HEK293 (cell line): ENCODE data around the gene NRBF2.

Experiments
- CTCF ChIA-PET: fragments of 350-600 bp; formaldehyde crosslinking; extraction: SDS; loops from one replicate; lab custom pipeline; 2021; ENCODE audit warnings: antibody characterized with exemption; lab: Yijun Ruan, JAX
- POLR2A ChIA-PET: fragments of 300-600 bp; formaldehyde crosslinking; extraction: SDS; loops from one replicate; lab custom pipeline; 2020; ENCODE audit warnings: antibody characterized with exemption, inconsistent platforms; lab: Yijun Ruan, JAX
- H3K27ac ChIP-seq: fragments of 200-500 bp; sonication (Bioruptor generic); 2 replicates; pipeline ENCODE4 v1.5.1; 2014; ENCODE audit warnings: low read depth, low read length, control low read depth, inconsistent platforms; ENCODE audit errors: extremely low read depth
- H3K36me3 ChIP-seq, 2 experiments: fragments of 200-500 bp in 1 of 2; sonication (Bioruptor generic) in 1 of 2; 1 replicate in 1 of 2; 2 replicates in 1 of 2; pipeline ENCODE4 v1.5.1; 2014 to 2017; ENCODE audit warnings: inconsistent platforms in 2 of 2, low read length in 2 of 2; ENCODE audit not compliant: control insufficient read depth in 2 of 2, insufficient read depth in 1 of 2
- H3K4me1 ChIP-seq: fragments of 200-500 bp; sonication (Bioruptor generic); 2 replicates; pipeline ENCODE4 v1.5.1; 2014; ENCODE audit warnings: mild to moderate bottlenecking, low read length, inconsistent platforms; ENCODE audit not compliant: control insufficient read depth, insufficient read depth
- H3K4me3 ChIP-seq: 2 replicates; pipeline ENCODE4 v1.5.1; 2011; ENCODE audit warnings: low read depth, mild to moderate bottlenecking, control low read depth, low read length, moderate library complexity
- H3K9me3 ChIP-seq: fragments of 200-500 bp; sonication (Bioruptor generic); 2 replicates; pipeline ENCODE4 v1.5.1; 2014; ENCODE audit warnings: low read depth, low read length, inconsistent platforms; ENCODE audit not compliant: control insufficient read depth, insufficient read depth
- KLF10 ChIP-seq: fragments of 450-650 bp; IDR thresholded peaks from 2 replicates; pipeline ENCODE4 v1.5.1; 2018; ENCODE audit warnings: missing biosample characterization, mild to moderate bottlenecking, missing genetic modification characterization
- ZFP37 ChIP-seq: fragments of 450-650 bp; formaldehyde crosslinking; IDR thresholded peaks from 2 replicates; pipeline ENCODE4 v1.5.1; 2016; ENCODE audit warnings: missing biosample characterization, missing genetic modification characterization
- ZNF302 ChIP-seq: fragments of 450-650 bp; formaldehyde crosslinking; IDR thresholded peaks from 2 replicates; pipeline ENCODE4 v1.5.1; 2016; ENCODE audit warnings: missing biosample characterization, missing genetic modification characterization, low read depth
- ZNF433 ChIP-seq: fragments of 450-650 bp; formaldehyde crosslinking; IDR thresholded peaks from 2 replicates; pipeline ENCODE4 v1.5.1; 2016; ENCODE audit warnings: missing biosample characterization, missing genetic modification characterization, low read depth
- ZNF629 ChIP-seq: fragments of 450-650 bp; formaldehyde crosslinking; IDR thresholded peaks from 2 replicates; pipeline ENCODE4 v1.5.1; 2017; ENCODE audit warnings: missing biosample characterization, missing genetic modification characterization
- ZNF776 ChIP-seq: fragments of 450-650 bp; formaldehyde crosslinking; IDR thresholded peaks from 2 replicates; pipeline ENCODE4 v1.5.0; 2017; ENCODE audit warnings: missing biosample characterization, missing genetic modification characterization, borderline replicate concordance
- ZNF792 ChIP-seq: fragments of 450-650 bp; formaldehyde crosslinking; IDR thresholded peaks from 2 replicates; pipeline ENCODE4 v1.5.1; 2016; ENCODE audit warnings: missing biosample characterization, missing genetic modification characterization
- ZNF830 ChIP-seq: fragments of 450-650 bp; IDR thresholded peaks from 2 replicates; pipeline ENCODE4 v1.5.0; 2018; ENCODE audit warnings: missing biosample characterization, missing genetic modification characterization, low read depth, mild to moderate bottlenecking, moderate library complexity
- ZNF843 ChIP-seq: fragments of 450-650 bp; formaldehyde crosslinking; IDR thresholded peaks from 2 replicates; pipeline ENCODE4 v1.5.1; 2016; ENCODE audit warnings: missing biosample characterization, missing genetic modification characterization
- TF ChIP-seq, protein P1 (sequence below): fragments of 450-650 bp; formaldehyde crosslinking; IDR thresholded peaks from 2 replicates; pipeline ENCODE4 v1.5.1; 2016; ENCODE audit warnings: missing biosample characterization, missing genetic modification characterization
- TF ChIP-seq, protein P2 (sequence below): fragments of 450-650 bp; formaldehyde crosslinking; IDR thresholded peaks from 2 replicates; pipeline ENCODE4 v1.5.1; 2016; ENCODE audit warnings: missing biosample characterization, missing genetic modification characterization
- TF ChIP-seq, protein P3 (sequence below): fragments of 450-650 bp; formaldehyde crosslinking; optimal IDR thresholded peaks from 2 replicates; pipeline ENCODE3; 2016; ENCODE audit warnings: missing biosample characterization, mild to moderate bottlenecking, missing genetic modification characterization
- TF ChIP-seq, protein P4 (sequence below): fragments of 450-650 bp; formaldehyde crosslinking; IDR thresholded peaks from 2 replicates; pipeline ENCODE4 v1.5.1; 2017; ENCODE audit warnings: missing biosample characterization, missing genetic modification characterization
- TF ChIP-seq, protein P5 (sequence below): fragments of 450-650 bp; formaldehyde crosslinking; IDR thresholded peaks from 2 replicates; pipeline ENCODE4 v1.5.1; 2016; ENCODE audit warnings: missing biosample characterization, missing genetic modification characterization, low read depth
- TF ChIP-seq, protein P6 (sequence below): fragments of 450-650 bp; IDR thresholded peaks from 2 replicates; pipeline ENCODE4 v1.5.1; 2018; ENCODE audit warnings: missing biosample characterization, mild to moderate bottlenecking, missing genetic modification characterization
- TF ChIP-seq, protein P7 (sequence below): fragments of 450-650 bp; formaldehyde crosslinking; IDR thresholded peaks from 2 replicates; pipeline ENCODE4 v1.5.1; 2017; ENCODE audit warnings: missing biosample characterization, missing genetic modification characterization
- TF ChIP-seq, protein P8 (sequence below): fragments of 450-650 bp; formaldehyde crosslinking; IDR thresholded peaks from 2 replicates; pipeline ENCODE4 v1.5.1; 2016; ENCODE audit warnings: missing biosample characterization, missing genetic modification characterization, borderline replicate concordance

NRBF2 gene

DNA sequence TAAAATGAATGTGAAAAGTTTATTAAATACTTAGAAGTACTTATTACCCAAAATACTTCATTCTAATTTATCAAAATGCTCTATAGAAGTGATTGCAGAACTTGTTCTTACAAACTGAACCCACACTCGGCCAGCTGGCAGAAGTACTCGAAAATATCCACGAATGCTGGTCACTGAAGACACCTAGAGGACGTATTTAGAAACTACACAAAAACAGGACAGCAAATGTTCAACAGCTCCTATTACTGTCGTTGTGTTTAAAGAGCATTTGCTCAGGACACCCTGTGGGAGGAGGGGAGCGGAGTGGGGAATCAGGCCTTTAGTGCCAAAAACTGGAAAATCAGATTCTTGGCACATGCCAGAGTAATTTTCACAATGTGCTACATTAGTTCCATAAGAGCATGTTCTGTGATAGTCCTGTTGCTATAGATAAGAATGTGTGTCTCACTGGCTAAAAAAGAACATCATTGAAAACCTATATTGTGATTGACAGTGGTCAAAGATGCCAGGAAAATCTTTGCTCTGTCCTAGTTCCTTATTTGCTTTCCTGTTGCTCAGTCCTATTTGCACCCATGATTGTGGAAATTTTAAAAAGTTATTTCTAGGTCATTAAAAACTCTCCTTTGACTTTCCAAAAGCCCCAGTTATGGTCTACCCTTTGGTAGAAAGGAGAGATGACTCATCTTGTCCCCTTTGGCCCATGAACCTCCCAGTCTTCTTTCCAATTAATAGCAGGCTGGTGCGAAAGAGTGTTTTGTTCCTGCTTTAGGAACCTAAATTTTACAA is 49.0 kb upstream of the NRBF2 start (continued):
- TF ChIP-seq, protein P1, sequence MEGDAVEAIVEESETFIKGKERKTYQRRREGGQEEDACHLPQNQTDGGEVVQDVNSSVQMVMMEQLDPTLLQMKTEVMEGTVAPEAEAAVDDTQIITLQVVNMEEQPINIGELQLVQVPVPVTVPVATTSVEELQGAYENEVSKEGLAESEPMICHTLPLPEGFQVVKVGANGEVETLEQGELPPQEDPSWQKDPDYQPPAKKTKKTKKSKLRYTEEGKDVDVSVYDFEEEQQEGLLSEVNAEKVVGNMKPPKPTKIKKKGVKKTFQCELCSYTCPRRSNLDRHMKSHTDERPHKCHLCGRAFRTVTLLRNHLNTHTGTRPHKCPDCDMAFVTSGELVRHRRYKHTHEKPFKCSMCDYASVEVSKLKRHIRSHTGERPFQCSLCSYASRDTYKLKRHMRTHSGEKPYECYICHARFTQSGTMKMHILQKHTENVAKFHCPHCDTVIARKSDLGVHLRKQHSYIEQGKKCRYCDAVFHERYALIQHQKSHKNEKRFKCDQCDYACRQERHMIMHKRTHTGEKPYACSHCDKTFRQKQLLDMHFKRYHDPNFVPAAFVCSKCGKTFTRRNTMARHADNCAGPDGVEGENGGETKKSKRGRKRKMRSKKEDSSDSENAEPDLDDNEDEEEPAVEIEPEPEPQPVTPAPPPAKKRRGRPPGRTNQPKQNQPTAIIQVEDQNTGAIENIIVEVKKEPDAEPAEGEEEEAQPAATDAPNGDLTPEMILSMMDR (tag by site-specific recombination), result peak; percentile 59
- TF ChIP-seq, protein P2, sequence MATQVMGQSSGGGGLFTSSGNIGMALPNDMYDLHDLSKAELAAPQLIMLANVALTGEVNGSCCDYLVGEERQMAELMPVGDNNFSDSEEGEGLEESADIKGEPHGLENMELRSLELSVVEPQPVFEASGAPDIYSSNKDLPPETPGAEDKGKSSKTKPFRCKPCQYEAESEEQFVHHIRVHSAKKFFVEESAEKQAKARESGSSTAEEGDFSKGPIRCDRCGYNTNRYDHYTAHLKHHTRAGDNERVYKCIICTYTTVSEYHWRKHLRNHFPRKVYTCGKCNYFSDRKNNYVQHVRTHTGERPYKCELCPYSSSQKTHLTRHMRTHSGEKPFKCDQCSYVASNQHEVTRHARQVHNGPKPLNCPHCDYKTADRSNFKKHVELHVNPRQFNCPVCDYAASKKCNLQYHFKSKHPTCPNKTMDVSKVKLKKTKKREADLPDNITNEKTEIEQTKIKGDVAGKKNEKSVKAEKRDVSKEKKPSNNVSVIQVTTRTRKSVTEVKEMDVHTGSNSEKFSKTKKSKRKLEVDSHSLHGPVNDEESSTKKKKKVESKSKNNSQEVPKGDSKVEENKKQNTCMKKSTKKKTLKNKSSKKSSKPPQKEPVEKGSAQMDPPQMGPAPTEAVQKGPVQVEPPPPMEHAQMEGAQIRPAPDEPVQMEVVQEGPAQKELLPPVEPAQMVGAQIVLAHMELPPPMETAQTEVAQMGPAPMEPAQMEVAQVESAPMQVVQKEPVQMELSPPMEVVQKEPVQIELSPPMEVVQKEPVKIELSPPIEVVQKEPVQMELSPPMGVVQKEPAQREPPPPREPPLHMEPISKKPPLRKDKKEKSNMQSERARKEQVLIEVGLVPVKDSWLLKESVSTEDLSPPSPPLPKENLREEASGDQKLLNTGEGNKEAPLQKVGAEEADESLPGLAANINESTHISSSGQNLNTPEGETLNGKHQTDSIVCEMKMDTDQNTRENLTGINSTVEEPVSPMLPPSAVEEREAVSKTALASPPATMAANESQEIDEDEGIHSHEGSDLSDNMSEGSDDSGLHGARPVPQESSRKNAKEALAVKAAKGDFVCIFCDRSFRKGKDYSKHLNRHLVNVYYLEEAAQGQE (tag by site-specific recombination), result no peak
- TF ChIP-seq, protein P3, sequence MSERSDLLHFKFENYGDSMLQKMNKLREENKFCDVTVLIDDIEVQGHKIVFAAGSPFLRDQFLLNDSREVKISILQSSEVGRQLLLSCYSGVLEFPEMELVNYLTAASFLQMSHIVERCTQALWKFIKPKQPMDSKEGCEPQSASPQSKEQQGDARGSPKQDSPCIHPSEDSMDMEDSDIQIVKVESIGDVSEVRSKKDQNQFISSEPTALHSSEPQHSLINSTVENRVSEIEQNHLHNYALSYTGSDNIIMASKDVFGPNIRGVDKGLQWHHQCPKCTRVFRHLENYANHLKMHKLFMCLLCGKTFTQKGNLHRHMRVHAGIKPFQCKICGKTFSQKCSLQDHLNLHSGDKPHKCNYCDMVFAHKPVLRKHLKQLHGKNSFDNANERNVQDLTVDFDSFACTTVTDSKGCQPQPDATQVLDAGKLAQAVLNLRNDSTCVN (tag by site-specific recombination), result no peak
- TF ChIP-seq, protein P4, sequence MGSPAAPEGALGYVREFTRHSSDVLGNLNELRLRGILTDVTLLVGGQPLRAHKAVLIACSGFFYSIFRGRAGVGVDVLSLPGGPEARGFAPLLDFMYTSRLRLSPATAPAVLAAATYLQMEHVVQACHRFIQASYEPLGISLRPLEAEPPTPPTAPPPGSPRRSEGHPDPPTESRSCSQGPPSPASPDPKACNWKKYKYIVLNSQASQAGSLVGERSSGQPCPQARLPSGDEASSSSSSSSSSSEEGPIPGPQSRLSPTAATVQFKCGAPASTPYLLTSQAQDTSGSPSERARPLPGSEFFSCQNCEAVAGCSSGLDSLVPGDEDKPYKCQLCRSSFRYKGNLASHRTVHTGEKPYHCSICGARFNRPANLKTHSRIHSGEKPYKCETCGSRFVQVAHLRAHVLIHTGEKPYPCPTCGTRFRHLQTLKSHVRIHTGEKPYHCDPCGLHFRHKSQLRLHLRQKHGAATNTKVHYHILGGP, result no peak

DNA sequence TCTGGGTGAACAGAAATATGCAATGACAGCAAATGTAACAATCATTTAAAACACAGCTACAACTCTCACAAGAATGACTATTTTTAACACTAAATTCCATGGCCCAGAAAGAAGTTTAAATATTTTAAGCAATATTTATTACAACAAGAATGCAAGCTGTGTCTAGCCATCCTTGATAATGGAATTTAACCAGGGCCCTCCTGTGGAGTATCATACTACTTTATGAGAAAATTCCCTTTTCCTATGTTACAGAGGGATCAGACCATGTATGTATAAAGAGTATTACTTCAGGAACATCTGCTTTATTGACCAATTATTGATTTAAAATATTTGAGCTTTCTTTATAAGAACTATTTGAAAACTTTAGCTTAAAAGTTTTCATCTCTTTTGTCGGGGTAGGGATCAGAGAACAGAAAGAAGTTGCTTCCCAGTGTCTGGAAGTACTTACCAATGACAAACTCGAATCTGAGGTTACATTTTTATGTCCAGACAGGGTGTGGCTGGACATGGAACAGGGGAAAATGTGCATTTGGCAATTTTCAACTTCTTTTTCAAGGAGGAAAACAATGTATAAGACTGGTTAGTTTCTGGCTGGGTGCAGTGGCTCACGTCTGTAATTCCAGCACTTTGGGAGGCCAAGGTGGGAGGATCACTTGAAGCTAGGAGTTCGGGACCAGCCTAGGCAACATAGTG is 48.3 kb upstream of the NRBF2 start:
- ChIA-PET CTCF (interaction anchor here (0.6 to 2.2 kb wide), 12 partner anchors 10 to 988 kb away, joined by 3 to 12 read pairs (median 3); no protein-coding TSS in a partner anchor), POLR2A (no interaction called here)
- no peak overlapping the region for H3K27ac ChIP-seq
- no peak overlapping the region for H3K4me3 ChIP-seq
- H3K36me3 ChIP-seq, result no peaks in the 10 kb centered on the region
- no peaks in the 10 kb centered on the region for H3K9me3 ChIP-seq
- no peaks in the 10 kb centered on the region for H3K4me1 ChIP-seq
- TF ChIP-seq ZNF830 (tag by site-specific recombination), result no peak
- no peak for TF ChIP-seq ZNF629 (tag by site-specific recombination)
- no peak for TF ChIP-seq ZFP37 (tag by site-specific recombination)
- TF ChIP-seq ZNF843 (tag by site-specific recombination), result no peak
- no peak for TF ChIP-seq ZNF433 (tag by site-specific recombination)
- TF ChIP-seq, protein P5, sequence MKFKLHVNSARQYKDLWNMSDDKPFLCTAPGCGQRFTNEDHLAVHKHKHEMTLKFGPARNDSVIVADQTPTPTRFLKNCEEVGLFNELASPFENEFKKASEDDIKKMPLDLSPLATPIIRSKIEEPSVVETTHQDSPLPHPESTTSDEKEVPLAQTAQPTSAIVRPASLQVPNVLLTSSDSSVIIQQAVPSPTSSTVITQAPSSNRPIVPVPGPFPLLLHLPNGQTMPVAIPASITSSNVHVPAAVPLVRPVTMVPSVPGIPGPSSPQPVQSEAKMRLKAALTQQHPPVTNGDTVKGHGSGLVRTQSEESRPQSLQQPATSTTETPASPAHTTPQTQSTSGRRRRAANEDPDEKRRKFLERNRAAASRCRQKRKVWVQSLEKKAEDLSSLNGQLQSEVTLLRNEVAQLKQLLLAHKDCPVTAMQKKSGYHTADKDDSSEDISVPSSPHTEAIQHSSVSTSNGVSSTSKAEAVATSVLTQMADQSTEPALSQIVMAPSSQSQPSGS, result no peak
- no peak for TF ChIP-seq ZNF302 (tag by site-specific recombination)
- TF ChIP-seq, protein P6, sequence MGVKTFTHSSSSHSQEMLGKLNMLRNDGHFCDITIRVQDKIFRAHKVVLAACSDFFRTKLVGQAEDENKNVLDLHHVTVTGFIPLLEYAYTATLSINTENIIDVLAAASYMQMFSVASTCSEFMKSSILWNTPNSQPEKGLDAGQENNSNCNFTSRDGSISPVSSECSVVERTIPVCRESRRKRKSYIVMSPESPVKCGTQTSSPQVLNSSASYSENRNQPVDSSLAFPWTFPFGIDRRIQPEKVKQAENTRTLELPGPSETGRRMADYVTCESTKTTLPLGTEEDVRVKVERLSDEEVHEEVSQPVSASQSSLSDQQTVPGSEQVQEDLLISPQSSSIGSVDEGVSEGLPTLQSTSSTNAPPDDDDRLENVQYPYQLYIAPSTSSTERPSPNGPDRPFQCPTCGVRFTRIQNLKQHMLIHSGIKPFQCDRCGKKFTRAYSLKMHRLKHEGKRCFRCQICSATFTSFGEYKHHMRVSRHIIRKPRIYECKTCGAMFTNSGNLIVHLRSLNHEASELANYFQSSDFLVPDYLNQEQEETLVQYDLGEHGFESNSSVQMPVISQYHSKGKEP (tag by site-specific recombination), result no peak
- no peak for TF ChIP-seq ZNF776 (tag by site-specific recombination)
- TF ChIP-seq, protein P7, sequence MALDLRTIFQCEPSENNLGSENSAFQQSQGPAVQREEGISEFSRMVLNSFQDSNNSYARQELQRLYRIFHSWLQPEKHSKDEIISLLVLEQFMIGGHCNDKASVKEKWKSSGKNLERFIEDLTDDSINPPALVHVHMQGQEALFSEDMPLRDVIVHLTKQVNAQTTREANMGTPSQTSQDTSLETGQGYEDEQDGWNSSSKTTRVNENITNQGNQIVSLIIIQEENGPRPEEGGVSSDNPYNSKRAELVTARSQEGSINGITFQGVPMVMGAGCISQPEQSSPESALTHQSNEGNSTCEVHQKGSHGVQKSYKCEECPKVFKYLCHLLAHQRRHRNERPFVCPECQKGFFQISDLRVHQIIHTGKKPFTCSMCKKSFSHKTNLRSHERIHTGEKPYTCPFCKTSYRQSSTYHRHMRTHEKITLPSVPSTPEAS, result no peak
- no peak for TF ChIP-seq KLF10 (tag by site-specific recombination)
- no peak for TF ChIP-seq ZNF792 (tag by site-specific recombination)
- TF ChIP-seq, protein P8, sequence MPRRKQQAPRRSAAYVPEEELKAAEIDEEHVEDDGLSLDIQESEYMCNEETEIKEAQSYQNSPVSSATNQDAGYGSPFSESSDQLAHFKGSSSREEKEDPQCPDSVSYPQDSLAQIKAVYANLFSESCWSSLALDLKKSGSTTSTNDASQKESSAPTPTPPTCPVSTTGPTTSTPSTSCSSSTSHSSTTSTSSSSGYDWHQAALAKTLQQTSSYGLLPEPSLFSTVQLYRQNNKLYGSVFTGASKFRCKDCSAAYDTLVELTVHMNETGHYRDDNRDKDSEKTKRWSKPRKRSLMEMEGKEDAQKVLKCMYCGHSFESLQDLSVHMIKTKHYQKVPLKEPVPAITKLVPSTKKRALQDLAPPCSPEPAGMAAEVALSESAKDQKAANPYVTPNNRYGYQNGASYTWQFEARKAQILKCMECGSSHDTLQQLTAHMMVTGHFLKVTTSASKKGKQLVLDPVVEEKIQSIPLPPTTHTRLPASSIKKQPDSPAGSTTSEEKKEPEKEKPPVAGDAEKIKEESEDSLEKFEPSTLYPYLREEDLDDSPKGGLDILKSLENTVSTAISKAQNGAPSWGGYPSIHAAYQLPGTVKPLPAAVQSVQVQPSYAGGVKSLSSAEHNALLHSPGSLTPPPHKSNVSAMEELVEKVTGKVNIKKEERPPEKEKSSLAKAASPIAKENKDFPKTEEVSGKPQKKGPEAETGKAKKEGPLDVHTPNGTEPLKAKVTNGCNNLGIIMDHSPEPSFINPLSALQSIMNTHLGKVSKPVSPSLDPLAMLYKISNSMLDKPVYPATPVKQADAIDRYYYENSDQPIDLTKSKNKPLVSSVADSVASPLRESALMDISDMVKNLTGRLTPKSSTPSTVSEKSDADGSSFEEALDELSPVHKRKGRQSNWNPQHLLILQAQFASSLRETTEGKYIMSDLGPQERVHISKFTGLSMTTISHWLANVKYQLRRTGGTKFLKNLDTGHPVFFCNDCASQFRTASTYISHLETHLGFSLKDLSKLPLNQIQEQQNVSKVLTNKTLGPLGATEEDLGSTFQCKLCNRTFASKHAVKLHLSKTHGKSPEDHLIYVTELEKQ (tag by site-specific recombination), result no peak
